ENCODE results near the gene POU3F1. TPM values are rescaled to one million over a fixed set of nuclear protein-coding genes. Genes with fewer than 3 reads are reported as not detected.
A peak's percentile ranks its signal among the peaks of the same experiment; 100 is the strongest.

POU3F1 gene
- total RNA-seq, 4 donors from 2014 or later = 19.1 to 53.3 (median 35.4) TPM

- intact Hi-C loops (cut with DNase I; ENCODE audit: low total_unique reads) = loop anchor here (10.0 kb wide), 1 partner anchor 807 kb away; no protein-coding TSS in a partner anchor
- no peak overlapping the region for H3K4me3 ChIP-seq (ENCODE audit: low read depth, poor library complexity, severe bottlenecking)
- TF ChIP-seq POLR2A (IDR thresholded peaks at IDR 0.05) (no peak), CTCF (IDR thresholded peaks at IDR 0.05) (no peak)
- 52 to 59% methylated on average over 14 to 19 of the region's 19 CpGs for WGBS, 2 donors
- DNase-seq (ENCODE audit: low spot score in 2 of 2) = peak; percentile 71 to 89
Measured at GRCh38 chr1:38027201-38028104, 19.1 kb downstream of the POU3F1 start.

GRCh38 chr1:38026592-38027200 lies 19.9 kb downstream of the POU3F1 start:
- no peak overlapping the region for H3K4me3 ChIP-seq (ENCODE audit: low read depth, poor library complexity, severe bottlenecking)
- WGBS, 2 donors = 65 to 67% methylated on average over 8 of the region's 8 CpGs
- intact Hi-C loops (cut with DNase I; ENCODE audit: low total_unique reads) = loop anchor here (10.0 kb wide), 1 partner anchor 808 kb away; no protein-coding TSS in a partner anchor
- DNase-seq (ENCODE audit: low spot score in 2 of 2) = no peak
- TF ChIP-seq POLR2A (IDR thresholded peaks at IDR 0.05) (no peak), CTCF (IDR thresholded peaks at IDR 0.05) (no peak)

GRCh38 chr1:38025664-38026063 lies 20.9 kb downstream of the POU3F1 start:
- TF ChIP-seq CTCF (IDR thresholded peaks at IDR 0.05) = no peak
- no peak for TF ChIP-seq POLR2A (IDR thresholded peaks at IDR 0.05)
- intact Hi-C loops (cut with DNase I; ENCODE audit: low total_unique reads) = loop anchor here (10.0 kb wide), 1 partner anchor 809 kb away; no protein-coding TSS in a partner anchor

GRCh38 chr1:38025233-38025632 lies 21.4 kb downstream of the POU3F1 start:
- TF ChIP-seq CTCF (IDR thresholded peaks at IDR 0.05) (no peak), POLR2A (IDR thresholded peaks at IDR 0.05) (no peak)
- WGBS, 2 donors = 64 to 72% methylated on average over 2 of the region's 2 CpGs
- no peak for DNase-seq (ENCODE audit: low spot score in 2 of 2)
- no peak overlapping the region for H3K4me3 ChIP-seq (ENCODE audit: low read depth, poor library complexity, severe bottlenecking)
- intact Hi-C loops (cut with DNase I; ENCODE audit: low total_unique reads) = loop anchor here (10.0 kb wide), 1 partner anchor 810 kb away; no protein-coding TSS in a partner anchor

More at GRCh38 chr1:38025664-38026063, 20.9 kb downstream of the POU3F1 start:
- DNase-seq (ENCODE audit: low spot score in 2 of 2) = no peak
- H3K4me3 ChIP-seq (ENCODE audit: low read depth, poor library complexity, severe bottlenecking) = no peak overlapping the region
- WGBS, 2 donors = 63 to 65% methylated on average over 6 of the region's 6 CpGs

- WGBS, 2 donors = 87 to 90% methylated on average over 3 of the region's 3 CpGs
- no peak overlapping the region for H3K4me3 ChIP-seq (ENCODE audit: low read depth, poor library complexity, severe bottlenecking)
- no peak for DNase-seq (ENCODE audit: low spot score in 2 of 2)
- no peak for TF ChIP-seq CTCF (IDR thresholded peaks at IDR 0.05)
- TF ChIP-seq POLR2A (IDR thresholded peaks at IDR 0.05) = no peak
- intact Hi-C loops (cut with DNase I; ENCODE audit: low total_unique reads) = loop anchor here (10.0 kb wide), 1 partner anchor 812 kb away; no protein-coding TSS in a partner anchor
Measured at GRCh38 chr1:38022810-38023209, 23.8 kb downstream of the POU3F1 start.
